GM21619 (cell line): Measurements from ENCODE around the gene CDK18.

Source experiments
- ATAC-seq: cut with Tn5 transposase; IDR thresholded peaks from one replicate; pipeline ENCODE4 v1.9.1; 2021; ENCODE audit not compliant: unreplicated experiment

The CDK18 gene

GRCh38 chr1:205568135-205568468 lies 63.6 kb downstream of the CDK18 start:
- no peak for ATAC-seq

- no peak for ATAC-seq
Measured at GRCh38 chr1:205568469-205569361, 64.2 kb downstream of the CDK18 start.

- ATAC-seq = no peak
Measured at GRCh38 chr1:205569411-205570172, 65.1 kb downstream of the CDK18 start.

GRCh38 chr1:205570173-205570501 lies 65.7 kb downstream of the CDK18 start:
- ATAC-seq = no peak

- no peak for ATAC-seq
Measured at GRCh38 chr1:205570796-205571537, 66.5 kb downstream of the CDK18 start.

GRCh38 chr1:205571747-205572146 lies 67.3 kb downstream of the CDK18 start:
- ATAC-seq = no peak

- ATAC-seq = no peak
Measured at GRCh38 chr1:205572421-205572820, 68.0 kb downstream of the CDK18 start.

GRCh38 chr1:205575294-205575885 lies 70.9 kb downstream of the CDK18 start:
- no peak for ATAC-seq

- ATAC-seq = no peak
Measured at GRCh38 chr1:205576011-205576410, 71.5 kb downstream of the CDK18 start.

GRCh38 chr1:205576805-205577761 lies 72.6 kb downstream of the CDK18 start:
- ATAC-seq = no peak

GRCh38 chr1:205577874-205578658 lies 73.6 kb downstream of the CDK18 start:
- no peak for ATAC-seq

- no peak for ATAC-seq
Measured at GRCh38 chr1:205578780-205579571, 74.5 kb downstream of the CDK18 start.

- ATAC-seq = no peak
Measured at GRCh38 chr1:205579711-205580110, 75.2 kb downstream of the CDK18 start.

- ATAC-seq = no peak
Measured at GRCh38 chr1:205580140-205580922, 75.9 kb downstream of the CDK18 start.

GRCh38 chr1:205580923-205581180 lies 76.4 kb downstream of the CDK18 start:
- ATAC-seq = no peak

- ATAC-seq = no peak
Measured at GRCh38 chr1:205581321-205581980, 77.0 kb downstream of the CDK18 start.

GRCh38 chr1:205582046-205582445 lies 77.6 kb downstream of the CDK18 start:
- no peak for ATAC-seq
